WERI-Rb-1 (cell line): ENCODE measurements around the gene MGAM2.

Experiments
- DNase-seq: peaks from one replicate; pipeline ENCODE4 v3.0.0-alpha.2; 2020
- H3K27ac ChIP-seq: fragments of 250-450 bp; sonication (Bioruptor Pico); 2 replicates; pipeline ENCODE4 v1.5.1; 2020; ENCODE audit warnings: mild to moderate bottlenecking, moderate library complexity
- H3K27me3 ChIP-seq: fragments of 250-450 bp; sonication (Bioruptor Pico); 2 replicates; pipeline ENCODE4 v1.5.1; 2021; ENCODE audit warnings: mild to moderate bottlenecking, low read depth, moderate library complexity; ENCODE audit not compliant: insufficient read depth, severe bottlenecking
- H3K36me3 ChIP-seq: fragments of 250-450 bp; sonication (Bioruptor Pico); 2 replicates; pipeline ENCODE4 v1.5.1; 2020; ENCODE audit warnings: mild to moderate bottlenecking, moderate library complexity
- H3K4me3 ChIP-seq: 2 replicates; pipeline ENCODE4 v1.5.1; 2011; ENCODE audit warnings: low read depth, mild to moderate bottlenecking, control low read depth, low read length
- H3K9me3 ChIP-seq: fragments of 250-450 bp; sonication (Bioruptor Pico); 2 replicates; pipeline ENCODE4 v1.5.1; 2021; ENCODE audit warnings: mild to moderate bottlenecking, moderate library complexity; ENCODE audit not compliant: severe bottlenecking
- CTCF ChIP-seq: IDR thresholded peaks from 2 replicates; pipeline ENCODE4 v1.5.1; 2011; ENCODE audit warnings: low read depth, mild to moderate bottlenecking, control low read depth, inconsistent platforms, low read length

Gene MGAM2

GRCh38 chr7:142110098-142110497 lies 1.4 kb upstream of the MGAM2 start:
- H3K36me3 ChIP-seq, result no peaks in the 10 kb centered on the region
- H3K27me3 ChIP-seq, result no peaks in the 10 kb centered on the region
- H3K27ac ChIP-seq, result no peak overlapping the region
- DNase-seq, result no peak
- H3K4me3 ChIP-seq, result no peak overlapping the region
- TF ChIP-seq CTCF, result no peak
- no peaks in the 10 kb centered on the region for H3K9me3 ChIP-seq

GRCh38 chr7:142110638-142111037 lies 880 bp upstream of the MGAM2 start:
- Histone ChIP-seq H3K4me3 (no peak overlapping the region), H3K36me3 (no peaks in the 10 kb centered on the region)
- DNase-seq, result no peak

GRCh38 chr7:142112086-142112485 lies 568 bp downstream of the MGAM2 start:
- no peak overlapping the region for H3K27ac ChIP-seq
- H3K27me3 ChIP-seq, result no peaks in the 10 kb centered on the region
- no peak overlapping the region for H3K4me3 ChIP-seq
- no peak for DNase-seq
- no peaks in the 10 kb centered on the region for H3K36me3 ChIP-seq
- H3K9me3 ChIP-seq, result no peaks in the 10 kb centered on the region
- no peak for TF ChIP-seq CTCF

More at GRCh38 chr7:142110638-142111037, 880 bp upstream of the MGAM2 start:
- TF ChIP-seq CTCF, result no peak
- H3K27me3 ChIP-seq, result no peaks in the 10 kb centered on the region
- H3K9me3 ChIP-seq, result no peaks in the 10 kb centered on the region
- H3K27ac ChIP-seq, result no peak overlapping the region

GRCh38 chr7:142114207-142114606 lies 2.7 kb downstream of the MGAM2 start:
- DNase-seq, result no peak

GRCh38 chr7:142120524-142120923 lies 9.0 kb downstream of the MGAM2 start:
- H3K27me3 ChIP-seq, result no peaks in the 10 kb centered on the region
- TF ChIP-seq CTCF, result no peak
- no peaks in the 10 kb centered on the region for H3K36me3 ChIP-seq
- no peak for DNase-seq
- no peaks in the 10 kb centered on the region for H3K9me3 ChIP-seq
- no peak overlapping the region for H3K27ac ChIP-seq
- no peak overlapping the region for H3K4me3 ChIP-seq

More at GRCh38 chr7:142114207-142114606, 2.7 kb downstream of the MGAM2 start:
- no peak for TF ChIP-seq CTCF
- Histone ChIP-seq H3K4me3 (no peak overlapping the region), H3K9me3 (no peaks in the 10 kb centered on the region), H3K36me3 (no peaks in the 10 kb centered on the region), H3K27ac (no peak overlapping the region), H3K27me3 (no peaks in the 10 kb centered on the region)

- Histone ChIP-seq H3K27ac (no peak overlapping the region), H3K36me3 (no peaks in the 10 kb centered on the region), H3K4me3 (no peak overlapping the region), H3K27me3 (no peaks in the 10 kb centered on the region), H3K9me3 (no peaks in the 10 kb centered on the region)
- no peak for TF ChIP-seq CTCF
- no peak for DNase-seq
Measured at GRCh38 chr7:142123184-142123583, 11.7 kb downstream of the MGAM2 start.
